ENCODE data around the gene CHAF1A.

The CHAF1A gene

DNA sequence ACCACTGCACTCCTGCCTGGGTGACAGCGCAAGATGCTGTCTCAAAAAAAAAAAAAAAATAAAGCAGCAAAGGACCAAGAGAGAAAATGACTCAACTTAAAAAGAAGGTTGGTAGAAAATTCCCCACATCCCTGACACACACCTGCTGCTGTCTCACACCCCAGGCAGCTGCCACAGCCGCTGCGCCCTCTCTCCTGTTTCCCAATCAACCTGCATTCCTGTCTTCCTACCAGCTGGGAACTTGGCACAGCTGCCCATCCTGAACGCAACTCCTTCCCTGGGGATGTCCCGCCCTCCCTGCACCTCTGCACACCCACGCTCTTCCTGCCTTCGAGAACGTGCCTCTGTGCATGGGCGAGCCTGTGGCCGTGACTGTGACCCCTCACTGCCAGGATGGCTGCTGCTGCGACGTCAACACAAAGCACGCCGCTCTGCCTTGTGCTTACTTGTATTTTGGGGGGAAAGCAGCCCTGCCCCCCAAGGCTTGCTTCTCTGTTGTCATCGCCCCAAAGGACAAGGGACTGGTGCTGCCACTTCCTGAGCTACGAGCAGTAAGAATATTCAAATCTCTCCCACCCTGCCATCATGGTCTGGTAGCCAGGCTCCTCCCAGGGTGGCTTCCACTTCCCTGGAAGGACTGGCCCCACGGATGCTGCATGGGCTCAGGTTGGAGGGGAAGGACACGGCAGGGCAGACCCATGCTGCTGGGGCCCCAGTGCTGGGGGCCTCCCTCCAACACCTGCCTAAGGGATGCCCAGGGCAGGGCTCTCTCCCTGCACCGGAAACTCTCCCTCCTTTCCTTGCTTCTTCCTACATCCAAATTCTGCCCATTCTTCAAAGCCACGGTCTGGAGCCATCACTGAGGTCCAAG lies 22.8 kb upstream of the CHAF1A start:
- no peak for DNase-seq

DNA sequence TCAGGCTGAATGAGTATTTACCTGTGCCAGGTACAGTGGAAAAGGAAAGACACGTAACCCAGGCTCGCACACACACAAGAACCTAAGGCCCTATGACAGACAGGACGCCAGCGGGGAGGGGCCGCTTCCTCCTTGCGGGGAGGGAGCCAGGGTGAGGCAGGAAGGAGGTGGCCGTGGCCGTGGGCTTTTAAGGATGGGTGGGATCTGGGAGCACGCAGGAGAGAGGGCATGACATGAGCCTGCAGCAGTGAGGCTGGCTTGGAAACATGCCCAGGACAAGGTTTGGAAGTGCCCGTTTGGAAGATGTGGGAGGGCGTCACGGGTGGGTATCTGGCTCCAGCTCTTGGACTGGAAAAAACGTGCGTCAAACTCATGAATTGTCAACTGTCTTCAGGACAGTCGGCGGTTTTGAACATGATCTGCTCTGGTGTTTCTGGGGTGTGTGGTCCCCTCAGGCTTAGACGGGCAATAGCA lies 22.1 kb upstream of the CHAF1A start:
- DNase-seq, result no peak

DNA sequence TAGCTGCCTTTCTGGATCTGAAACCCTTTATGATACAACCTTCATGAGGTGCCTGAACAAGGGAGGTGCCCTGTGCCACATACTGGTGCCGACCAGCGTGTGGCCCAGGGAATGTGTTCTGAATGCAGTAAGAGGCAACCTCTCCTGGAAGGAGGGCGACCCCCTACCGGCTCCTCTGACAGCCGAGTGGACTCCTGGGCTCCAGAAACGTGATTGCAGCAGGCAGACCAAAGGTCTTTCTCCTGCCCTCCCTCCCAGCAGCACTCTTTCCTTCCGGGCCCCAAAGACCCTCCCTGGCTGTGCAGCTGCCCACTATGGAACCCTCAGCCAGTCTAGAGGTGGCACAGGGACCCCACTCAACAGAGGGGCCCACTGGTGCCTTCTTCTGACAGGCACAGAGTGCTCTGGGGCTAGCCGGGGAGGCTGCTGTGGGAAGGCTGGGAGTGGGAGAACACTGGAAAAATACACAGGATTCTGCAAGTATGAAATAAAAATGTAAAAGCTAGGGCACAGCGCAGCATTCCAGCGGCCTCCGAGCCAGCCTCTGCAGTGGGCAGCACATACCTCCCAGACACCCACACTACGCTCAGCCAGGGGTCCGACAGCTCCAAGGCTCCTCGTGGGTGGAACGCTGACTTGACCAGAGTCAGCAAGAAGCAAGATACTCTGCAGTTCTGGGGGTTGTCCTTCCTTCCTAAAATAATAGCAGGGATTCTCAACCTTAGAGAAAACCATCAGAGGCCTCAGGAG lies 17.0 kb upstream of the CHAF1A start:
- DNase-seq, result no peak

DNA sequence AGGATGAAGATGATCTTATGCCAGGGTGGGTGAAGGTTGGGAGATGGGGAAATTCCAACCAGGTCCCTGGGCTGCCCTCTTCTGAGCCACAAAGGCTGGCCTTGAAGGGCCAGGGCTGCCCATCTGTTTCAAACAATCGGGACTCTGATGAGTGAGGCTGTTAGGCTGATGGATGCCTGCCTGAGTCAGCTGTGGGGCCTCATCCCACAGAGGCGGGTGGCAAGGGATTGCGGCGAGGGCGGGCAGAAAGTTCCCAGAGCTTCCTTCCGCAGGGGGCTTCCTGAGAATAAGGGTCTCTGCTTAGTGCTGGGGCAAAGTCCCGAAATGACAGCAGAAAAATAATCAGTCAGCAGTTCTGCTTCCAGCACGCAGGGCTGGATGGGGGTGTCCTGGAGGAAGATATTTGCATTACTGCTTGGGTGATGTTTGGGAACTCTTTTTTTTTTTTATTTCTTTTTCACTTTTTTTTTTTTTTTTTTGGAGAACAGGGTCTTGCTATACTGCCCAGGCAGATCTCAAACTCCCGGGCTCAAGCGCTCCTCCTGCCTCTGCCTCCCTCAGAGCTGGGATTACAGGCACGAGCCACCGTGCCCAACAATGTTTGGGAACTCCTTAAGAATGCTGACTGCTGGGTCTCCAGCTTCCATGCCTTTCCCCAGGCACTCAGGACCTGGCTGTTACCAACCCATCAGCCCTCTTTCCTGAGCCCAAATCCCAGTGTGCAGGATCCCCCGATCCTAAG lies 16.2 kb upstream of the CHAF1A start:
- no peak for DNase-seq

DNA sequence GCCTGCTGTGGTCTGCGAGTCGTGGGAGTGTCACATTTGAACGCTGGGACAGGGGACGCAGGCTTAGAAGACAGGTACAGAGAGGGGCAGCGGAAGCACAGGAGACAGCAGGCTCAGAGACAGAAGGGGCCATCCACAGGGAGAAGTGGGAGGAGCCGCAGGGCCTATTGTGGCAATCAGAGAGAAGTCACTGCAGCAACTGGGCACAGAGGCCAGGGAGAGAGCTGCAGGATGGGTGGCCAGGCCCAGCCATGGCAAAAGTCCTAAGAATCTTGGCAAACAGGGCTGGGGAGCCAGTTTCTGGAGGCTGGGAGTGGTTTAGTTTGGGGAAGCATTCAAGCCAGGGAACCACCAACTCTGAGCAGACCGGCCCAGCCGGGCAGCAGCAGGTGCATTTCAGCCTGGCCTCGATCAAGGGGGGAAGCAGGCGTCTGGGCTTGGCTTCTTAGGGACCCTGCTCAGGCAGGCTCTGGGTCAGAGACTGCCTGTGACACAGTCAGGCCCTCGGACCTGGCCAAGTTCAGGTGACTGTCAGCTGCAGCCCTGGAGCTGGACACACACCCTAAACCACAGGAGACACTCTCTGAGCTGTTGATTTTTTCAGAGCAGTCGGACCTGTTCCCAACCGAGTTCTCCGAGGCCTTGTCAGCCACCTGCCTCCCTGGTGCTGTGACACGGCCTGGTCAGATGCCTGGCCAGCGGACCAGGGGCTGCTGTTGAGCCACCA lies 13.9 kb upstream of the CHAF1A start:
- no peak for DNase-seq

DNA sequence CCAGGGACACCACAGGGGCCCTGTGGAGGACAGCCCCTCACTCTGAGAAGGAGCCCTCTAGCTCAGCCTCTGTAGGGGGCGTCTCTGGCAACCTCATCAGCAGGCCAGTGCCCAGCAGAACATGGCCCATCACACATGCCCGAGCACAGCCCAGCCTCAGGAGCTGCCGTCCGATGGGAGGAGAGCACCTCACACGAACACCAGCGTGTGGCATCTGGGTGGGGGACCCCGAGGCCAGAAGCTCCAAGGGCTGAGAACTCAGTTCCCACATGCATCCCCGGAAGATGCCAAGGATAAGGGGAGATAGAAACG lies 13.4 kb upstream of the CHAF1A start:
- no peak for DNase-seq

DNA sequence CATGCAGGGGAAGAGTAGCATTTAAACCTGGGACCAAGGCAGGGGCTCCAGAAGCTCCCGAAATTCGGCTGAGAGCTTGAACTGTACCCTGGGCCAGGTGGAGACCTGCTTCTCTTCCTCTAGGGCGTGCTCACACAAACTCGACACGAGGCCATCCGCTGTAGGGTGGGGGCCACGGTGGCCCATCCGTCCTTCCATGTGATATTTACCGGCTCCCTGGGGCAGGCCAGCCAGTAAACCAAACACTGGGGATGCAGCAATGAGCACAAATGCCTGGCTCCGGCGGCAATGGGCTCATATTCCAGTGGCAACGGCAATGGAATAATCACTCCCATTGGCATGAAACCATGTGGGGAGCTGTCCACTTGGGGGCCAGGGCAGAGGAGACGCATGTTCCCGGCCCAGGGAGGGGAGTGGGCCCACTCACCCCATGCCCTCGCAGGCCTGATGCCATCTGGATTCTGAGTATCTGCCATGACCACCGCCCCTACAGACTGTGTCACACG lies 12.9 kb upstream of the CHAF1A start:
- DNase-seq, result no peak

DNA sequence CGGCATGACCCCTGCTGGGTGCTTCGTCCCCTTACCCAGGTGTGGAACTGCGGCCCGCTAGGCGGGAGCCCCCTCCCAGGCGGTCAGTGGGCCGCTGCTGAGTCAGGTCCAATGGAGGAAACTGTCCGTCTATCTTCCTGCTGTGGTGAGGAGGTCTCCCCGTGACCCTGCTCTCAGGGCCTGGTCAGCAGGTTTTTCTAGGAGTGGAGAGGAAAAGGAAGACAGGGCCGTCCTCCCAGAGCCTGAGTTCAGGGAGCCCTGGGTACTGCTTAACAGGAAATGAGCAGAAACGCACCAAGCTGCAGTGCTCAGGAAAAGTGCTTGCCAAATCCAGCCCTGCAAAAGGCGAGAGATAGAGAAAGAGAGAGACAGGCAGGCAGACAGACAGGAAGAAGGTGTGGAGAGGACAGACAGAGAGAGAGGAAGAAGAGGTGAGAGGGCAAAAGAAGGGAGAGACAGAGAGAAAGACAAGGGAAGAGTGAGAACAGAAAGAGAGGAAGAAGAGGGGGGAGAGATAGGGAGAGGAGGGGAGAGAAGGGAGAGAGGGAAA lies 12.3 kb upstream of the CHAF1A start:
- no peak for DNase-seq

DNA sequence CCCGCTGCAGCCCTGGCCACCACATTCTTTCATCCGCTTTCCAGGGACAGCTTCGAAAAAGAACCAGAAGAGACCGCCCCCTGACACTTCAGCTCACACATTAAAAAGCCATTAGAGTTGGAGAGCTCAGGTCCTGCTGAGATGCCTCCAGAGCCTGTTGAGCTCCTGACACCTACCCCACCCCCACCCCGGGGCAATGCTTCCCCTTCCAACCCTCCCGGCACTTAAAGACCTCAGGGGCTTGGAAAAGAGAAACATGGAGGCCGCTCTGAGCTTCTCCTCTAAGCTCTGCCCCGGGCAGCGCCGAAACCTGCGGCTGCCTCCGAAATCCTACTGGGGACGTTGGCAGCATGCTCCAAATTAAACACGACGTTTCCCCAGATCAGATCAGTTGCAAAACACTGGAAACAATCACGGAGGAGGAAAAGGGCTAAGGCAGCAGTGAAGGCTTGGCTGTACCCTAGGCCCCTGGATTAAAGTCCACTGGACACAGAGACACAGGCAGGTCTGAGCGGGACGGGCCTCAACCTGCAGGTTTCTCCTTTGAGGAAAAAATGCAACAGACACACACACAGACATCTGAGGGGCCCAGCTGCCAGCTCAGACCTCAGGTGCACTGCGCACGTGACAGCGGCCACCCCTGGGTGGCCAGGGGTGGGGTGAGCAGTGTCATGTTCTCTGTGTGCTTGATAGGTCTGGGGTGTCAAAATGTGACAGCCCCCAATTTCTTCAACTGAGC lies 11.7 kb upstream of the CHAF1A start:
- DNase-seq, result no peak

DNA sequence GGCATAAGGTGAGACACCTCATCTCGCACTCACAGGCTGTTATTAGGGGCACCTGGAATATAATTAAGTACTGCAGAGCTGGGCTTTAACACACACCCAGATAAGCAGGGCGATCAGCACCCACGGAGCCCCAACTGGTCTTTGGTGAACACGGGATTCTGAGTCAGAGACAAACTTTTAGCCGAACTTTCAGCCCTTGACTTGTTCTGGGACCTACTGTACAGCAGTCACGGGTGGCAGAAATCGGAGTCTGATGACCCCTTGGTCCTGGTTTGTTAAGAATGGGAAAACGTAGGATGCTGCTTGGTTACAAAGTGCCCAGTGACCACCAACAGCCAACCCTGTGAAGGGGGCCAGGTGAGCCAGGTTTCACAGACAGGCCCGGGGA lies 11.1 kb upstream of the CHAF1A start:
- DNase-seq, result no peak

DNA sequence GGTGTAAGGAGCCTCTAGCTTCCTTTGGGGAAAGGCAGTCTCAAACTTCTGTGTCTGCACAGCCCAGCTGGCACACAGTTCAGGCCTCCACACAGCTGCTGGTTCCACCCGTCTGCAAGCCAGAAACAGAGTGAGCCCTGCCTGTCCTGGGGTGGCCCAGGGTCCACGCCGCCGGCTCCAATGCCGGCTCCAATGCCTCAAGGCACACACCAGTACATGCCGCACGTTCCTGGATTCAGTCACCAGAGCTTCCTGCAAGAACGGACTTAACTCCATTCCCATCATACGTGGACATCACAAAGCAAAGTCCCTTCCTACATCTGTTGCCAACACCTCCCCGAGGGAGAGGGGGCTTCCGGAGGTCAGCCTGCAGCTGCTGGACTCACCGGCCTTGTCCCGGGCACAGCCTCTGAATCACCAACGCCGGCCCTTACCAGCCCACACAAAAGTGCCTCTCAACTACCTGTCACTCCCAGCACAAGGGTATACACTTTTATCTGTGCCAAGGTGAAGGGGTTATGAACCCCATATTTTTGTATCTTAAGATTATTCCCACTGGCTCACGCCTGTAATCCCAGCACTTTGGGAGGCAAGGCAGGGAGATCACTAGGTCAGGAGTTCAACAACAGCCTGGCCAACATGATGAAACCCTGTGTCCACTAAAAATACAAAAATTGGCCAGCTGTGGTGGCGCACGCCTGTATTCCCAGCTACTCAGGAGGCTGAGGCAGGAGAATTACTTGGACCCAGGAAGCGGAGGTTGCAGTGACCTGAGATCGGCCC lies 10.5 kb upstream of the CHAF1A start:
- no peak for DNase-seq

DNA sequence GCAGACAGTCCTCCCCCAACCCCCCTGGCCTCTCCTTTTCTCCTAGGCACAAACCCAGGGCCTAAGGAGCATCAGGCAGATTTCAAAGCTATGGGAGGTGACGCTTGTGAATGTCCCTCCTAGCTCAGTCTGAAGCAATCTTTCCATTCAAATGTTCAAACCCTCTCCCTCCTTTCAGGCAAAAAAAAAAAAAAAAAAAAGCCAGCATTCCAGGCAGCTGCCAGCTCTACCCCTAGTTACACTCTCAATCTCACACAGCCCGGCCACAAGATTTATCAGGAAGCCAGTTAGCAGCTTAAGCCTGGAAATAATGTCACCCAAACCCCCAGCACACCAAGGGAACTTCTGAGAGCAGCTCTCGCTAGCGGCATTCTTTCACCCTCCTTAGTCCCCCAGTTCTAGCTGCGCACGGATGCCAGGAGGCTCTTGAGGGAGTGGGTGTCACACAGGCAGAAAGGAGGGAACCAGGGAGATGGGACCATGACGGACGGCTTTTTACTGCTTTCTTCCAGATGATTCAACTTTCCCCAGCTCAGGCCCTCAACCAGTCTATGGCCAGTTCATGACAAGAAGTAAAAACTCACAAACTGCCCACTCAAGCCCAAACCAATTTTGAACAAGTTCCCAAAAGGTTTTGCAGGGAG lies 8.4 kb upstream of the CHAF1A start:
- no peak for DNase-seq

DNA sequence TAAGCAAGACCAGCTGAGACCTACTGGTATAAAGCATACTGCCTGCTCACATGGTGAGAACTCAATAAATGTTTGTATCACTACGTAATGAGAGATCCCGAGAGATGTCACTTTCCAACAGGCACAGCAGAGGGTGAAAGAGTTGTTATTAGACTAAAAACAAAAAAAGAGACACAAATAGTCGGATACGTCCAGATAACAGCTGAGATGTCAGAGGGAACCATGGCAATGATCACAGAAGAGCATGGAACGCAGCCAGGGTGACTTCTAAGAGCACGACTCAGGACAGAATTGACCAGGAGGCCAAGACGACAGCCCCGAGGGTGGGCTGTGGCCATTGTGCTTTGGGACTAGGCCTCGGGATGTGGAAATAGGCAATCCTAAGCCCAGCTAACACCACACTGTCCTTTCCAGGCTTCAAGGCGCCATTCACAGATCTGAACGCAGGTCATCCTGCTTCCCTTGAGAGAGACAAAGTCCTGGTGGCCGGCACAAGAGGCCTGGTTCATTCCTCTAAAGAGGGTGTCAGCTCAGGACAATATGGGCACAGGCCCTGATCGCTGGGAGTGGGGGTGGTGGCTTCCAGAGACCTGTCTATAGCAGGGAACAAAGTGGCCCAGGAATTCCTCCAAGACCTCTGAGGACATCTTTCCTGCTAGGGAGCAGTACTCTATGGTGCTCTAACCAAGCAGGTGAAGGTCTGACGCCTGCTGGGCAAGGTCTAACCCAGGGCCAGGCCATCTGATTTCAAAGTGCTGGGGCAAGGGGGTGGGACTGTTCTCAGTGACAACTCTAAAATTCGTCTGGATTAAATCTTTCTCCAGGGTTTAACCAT lies 5.3 kb upstream of the CHAF1A start:
- DNase-seq, result no peak

DNA sequence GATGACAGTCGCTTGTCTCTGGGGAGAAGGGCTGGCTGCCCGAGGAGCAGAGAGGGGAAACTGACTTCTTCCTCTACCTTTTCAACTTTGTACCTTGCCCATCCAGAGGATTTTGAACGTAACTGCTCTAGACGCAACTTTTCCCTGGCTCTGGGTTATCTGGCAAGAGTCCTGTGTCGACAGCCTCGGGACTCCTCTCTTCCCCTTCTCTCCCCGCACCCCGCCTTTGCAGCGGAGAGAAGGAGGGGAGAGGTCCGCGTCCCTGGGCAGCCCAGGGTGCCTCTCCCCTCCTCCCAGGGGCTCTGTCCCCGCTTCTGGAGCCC lies 2.7 kb upstream of the CHAF1A start:
- DNase-seq, result no peak

DNA sequence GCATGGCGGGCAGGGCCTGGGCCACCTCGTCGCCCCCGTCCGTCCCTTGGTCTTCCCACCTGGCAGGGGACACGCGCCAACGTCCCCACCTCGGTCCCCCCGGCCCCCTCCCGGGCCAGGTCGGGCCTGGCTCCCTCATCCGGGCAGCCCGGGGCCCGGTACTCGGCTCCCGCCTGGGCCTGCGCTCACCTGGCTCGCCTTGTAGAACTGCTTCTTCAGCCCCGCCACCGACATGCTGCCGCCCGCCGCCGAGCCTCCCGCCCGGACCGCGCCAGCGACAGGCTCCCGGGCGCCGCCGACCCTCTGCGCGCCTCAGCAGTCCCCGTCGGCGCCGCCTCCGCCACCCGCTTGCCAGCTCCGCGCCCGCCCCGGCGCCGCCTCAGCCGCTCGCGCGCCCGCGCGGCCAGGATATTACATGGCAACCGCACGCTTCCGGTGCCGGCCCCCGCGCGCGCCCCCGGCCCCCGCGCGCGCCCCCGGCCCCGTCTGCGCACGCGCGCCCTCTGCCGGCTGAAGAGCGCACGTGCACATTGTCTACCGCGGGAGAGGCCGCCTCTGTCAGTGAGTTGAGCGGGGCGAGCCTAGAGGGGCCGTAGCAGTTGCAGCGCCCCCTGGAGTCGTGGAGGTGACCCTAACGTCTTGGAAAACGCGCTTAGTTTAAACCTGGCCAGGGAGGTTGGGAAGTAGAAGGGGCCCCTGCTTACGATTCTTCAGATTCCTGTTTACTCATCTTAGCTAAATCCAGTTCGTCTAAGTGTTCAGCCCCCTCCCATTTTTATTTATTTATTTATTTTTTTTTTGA lies 2.1 kb upstream of the CHAF1A start, which contains the start of gene SH3GL1:
Gene SH3GL1, minus strand, starts transcription at position 413 of the 802 bp plus-strand sequence. Its CDS starts 179 bp downstream, at position 234.
- peak; percentile 83 for DNase-seq

DNA sequence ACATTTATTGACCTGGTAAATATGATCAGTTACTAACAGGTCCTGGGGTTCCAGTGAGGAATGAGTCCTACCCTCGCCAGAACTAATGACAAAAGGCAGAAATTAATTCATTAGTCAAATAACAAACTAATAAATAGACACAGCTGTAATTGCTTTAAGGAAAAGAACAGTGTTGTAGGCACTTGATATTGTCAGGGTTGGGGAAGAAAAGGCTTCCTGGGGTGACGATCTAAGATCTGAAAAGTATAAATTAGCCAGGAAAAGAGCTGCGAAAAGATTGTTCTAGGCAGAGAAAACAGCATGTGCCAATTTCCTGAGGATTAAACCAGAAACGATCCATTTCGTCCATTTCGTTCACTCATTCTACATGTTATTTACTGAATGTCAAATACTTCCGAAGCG lies 670 bp upstream of the CHAF1A start:
- no peak for DNase-seq

DNA sequence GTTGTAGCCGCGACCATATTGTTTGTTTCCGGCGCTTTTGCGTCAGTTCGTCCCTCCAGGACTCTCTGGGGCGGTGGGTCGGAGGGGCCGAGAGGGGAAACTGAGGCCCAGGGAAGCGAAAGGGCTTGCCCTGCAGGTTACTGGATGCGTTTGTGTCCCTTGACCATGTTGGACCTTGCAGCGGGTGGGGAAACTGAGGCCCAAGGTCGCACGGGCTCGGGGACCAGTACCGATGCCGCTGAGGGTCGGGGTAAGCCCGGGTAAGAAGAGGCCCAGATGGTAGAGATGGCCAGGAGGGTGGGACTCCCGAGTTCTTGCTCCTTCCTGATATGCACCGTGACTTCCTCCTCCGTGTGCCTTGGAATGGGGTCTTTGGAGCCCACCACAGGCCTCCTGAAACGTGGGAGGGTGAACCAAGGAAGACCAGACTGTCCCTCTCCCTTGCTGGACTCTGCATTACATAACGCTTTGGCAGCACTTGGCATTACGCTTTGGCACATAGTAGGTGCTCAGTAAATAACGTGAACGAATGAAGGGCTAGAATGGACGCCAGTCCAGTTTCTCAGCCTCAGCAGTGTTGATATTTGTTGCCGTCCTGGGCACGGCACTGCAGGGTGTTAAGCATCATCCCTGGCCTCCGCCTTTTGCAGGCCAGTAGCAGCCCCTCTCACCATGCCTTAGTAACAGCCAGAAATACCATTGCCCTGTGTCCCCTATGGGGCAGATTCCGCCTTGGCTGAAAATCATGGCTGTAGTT lies 743 bp downstream of the CHAF1A start:
- no peak for DNase-seq

DNA sequence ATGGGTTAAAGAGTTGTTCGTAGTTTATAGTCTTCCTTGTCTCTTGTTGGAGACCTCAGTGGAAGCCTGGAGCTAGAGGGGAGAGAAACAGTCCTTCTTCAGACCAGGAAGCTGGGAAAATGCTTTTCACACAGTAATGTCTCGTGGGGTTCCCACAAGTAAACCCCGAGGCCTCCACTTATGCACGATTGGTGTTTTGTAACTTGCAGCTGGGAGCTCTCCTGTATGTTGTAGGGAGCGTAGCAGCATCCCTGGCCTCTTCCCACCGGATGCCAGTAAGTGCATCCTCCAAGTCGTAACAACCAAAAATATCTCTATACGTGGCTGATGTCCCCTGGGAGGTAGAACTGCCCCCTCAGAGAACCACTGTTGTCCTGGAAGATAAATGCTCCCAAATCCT lies 3.5 kb downstream of the CHAF1A start:
- DNase-seq, result no peak

Measured in T1000 (cell line).